NCI-H774 (cell line): ENCODE measurements around the gene PCDH1.
A peak's percentile ranks its signal among the peaks of the same experiment; 100 is the strongest.
"Not testable (repeated sequence)": the region's sequence is repeated elsewhere in the genome, so short reads cannot be mapped to it uniquely, and the experiment has no call there.

Experiments used
- DNase-seq: peaks from one replicate; lab custom pipeline; 2025; lab: John Stamatoyannopoulos, UW

Gene PCDH1

GRCh38 chr5:141832131-141832530 lies 46.1 kb downstream of the PCDH1 start:
- no peak for DNase-seq

GRCh38 chr5:141828162-141828561 lies 50.0 kb downstream of the PCDH1 start:
- DNase-seq, result no peak

GRCh38 chr5:141826674-141827073 lies 51.5 kb downstream of the PCDH1 start:
- no peak for DNase-seq

GRCh38 chr5:141825791-141826560 lies 52.2 kb downstream of the PCDH1 start:
- DNase-seq, result no peak

- no peak for DNase-seq
These were observed 53.0 kb downstream of the PCDH1 start for GRCh38 chr5:141825241-141825671.

- DNase-seq, result no peak
These were observed 53.5 kb downstream of the PCDH1 start for GRCh38 chr5:141824717-141825116.

GRCh38 chr5:141823056-141823455 lies 55.2 kb downstream of the PCDH1 start:
- no peak for DNase-seq

GRCh38 chr5:141822144-141822543 lies 56.1 kb downstream of the PCDH1 start:
- DNase-seq, result no peak

- no peak for DNase-seq
These were observed 56.7 kb downstream of the PCDH1 start for GRCh38 chr5:141821430-141821925.

- DNase-seq, result not testable (repeated sequence)
These were observed 57.5 kb downstream of the PCDH1 start for GRCh38 chr5:141820686-141821085.

- no peak for DNase-seq
These were observed 60.6 kb downstream of the PCDH1 start for GRCh38 chr5:141817631-141818030.

- no peak for DNase-seq
These were observed 61.4 kb downstream of the PCDH1 start for GRCh38 chr5:141816598-141817399.

- DNase-seq, result no peak
These were observed 62.4 kb downstream of the PCDH1 start for GRCh38 chr5:141815796-141816180.

GRCh38 chr5:141815051-141815795 lies 63.0 kb downstream of the PCDH1 start:
- DNase-seq, result no peak

GRCh38 chr5:141814064-141814964 lies 63.9 kb downstream of the PCDH1 start:
- peak; percentile 32 for DNase-seq

- no peak for DNase-seq
These were observed 65.7 kb downstream of the PCDH1 start for GRCh38 chr5:141812512-141812911.

GRCh38 chr5:141811287-141812155 lies 66.7 kb downstream of the PCDH1 start:
- DNase-seq, result no peak

GRCh38 chr5:141810702-141811101 lies 67.5 kb downstream of the PCDH1 start:
- no peak for DNase-seq

GRCh38 chr5:141809380-141810096 lies 68.7 kb downstream of the PCDH1 start:
- no peak for DNase-seq

GRCh38 chr5:141808857-141809256 lies 69.4 kb downstream of the PCDH1 start:
- DNase-seq, result no peak
